ENCODE measurements around the gene BCAS3.
"Not testable (repeated sequence)": the region's sequence is repeated elsewhere in the genome, so short reads cannot be mapped to it uniquely, and the experiment has no call there.

BCAS3 gene

GRCh38 chr17:60851181-60851580 is 173.5 kb downstream of the BCAS3 start:
- peaks cover 4% of the 10 kb centered on the region for H3K27me3 Mint-ChIP-seq (ENCODE audit: low read depth, poor library complexity)
- no peak for DNase-seq
- no peaks in the 10 kb centered on the region for H3K4me1 Mint-ChIP-seq
- no peak for TF ChIP-seq CTCF (IDR thresholded peaks at IDR 0.05)
- H3K27ac Mint-ChIP-seq: no peak overlapping the region
- H3K36me3 Mint-ChIP-seq (ENCODE audit: low read depth): no peaks in the 10 kb centered on the region
- peaks cover 3% of the 10 kb centered on the region for H3K9me3 Mint-ChIP-seq
- H3K4me3 Mint-ChIP-seq: no peak overlapping the region

GRCh38 chr17:60857556-60858080 is 180.0 kb downstream of the BCAS3 start:
- no peak for DNase-seq
- Mint-ChIP-seq H3K9me3 (peaks cover 21% of the 10 kb centered on the region), H3K4me1 (no peaks in the 10 kb centered on the region), H3K27ac (no peak overlapping the region), H3K27me3 (ENCODE audit: low read depth, poor library complexity) (peaks cover 4% of the 10 kb centered on the region), H3K36me3 (ENCODE audit: low read depth) (peaks cover 7% of the 10 kb centered on the region), H3K4me3 (no peak overlapping the region)
- TF ChIP-seq CTCF (IDR thresholded peaks at IDR 0.05): no peak

GRCh38 chr17:60862482-60862881 is 184.8 kb downstream of the BCAS3 start:
- H3K9me3 Mint-ChIP-seq: peaks cover 18% of the 10 kb centered on the region
- H3K36me3 Mint-ChIP-seq (ENCODE audit: low read depth): peaks cover 7% of the 10 kb centered on the region
- H3K4me3 Mint-ChIP-seq: no peak overlapping the region
- no peaks in the 10 kb centered on the region for H3K27me3 Mint-ChIP-seq (ENCODE audit: low read depth, poor library complexity)
- no peak overlapping the region for H3K27ac Mint-ChIP-seq
- H3K4me1 Mint-ChIP-seq: no peaks in the 10 kb centered on the region
- TF ChIP-seq CTCF (IDR thresholded peaks at IDR 0.05): no peak
- no peak for DNase-seq

GRCh38 chr17:60863892-60864707 is 186.4 kb downstream of the BCAS3 start:
- no peak overlapping the region for H3K27ac Mint-ChIP-seq
- TF ChIP-seq CTCF (IDR thresholded peaks at IDR 0.05): no peak
- H3K4me1 Mint-ChIP-seq: no peaks in the 10 kb centered on the region
- H3K27me3 Mint-ChIP-seq (ENCODE audit: low read depth, poor library complexity): no peaks in the 10 kb centered on the region
- no peak for DNase-seq
- peaks cover 18% of the 10 kb centered on the region for H3K9me3 Mint-ChIP-seq
- no peak overlapping the region for H3K4me3 Mint-ChIP-seq
- peaks cover 7% of the 10 kb centered on the region for H3K36me3 Mint-ChIP-seq (ENCODE audit: low read depth)

- no peak for DNase-seq
- no peak for TF ChIP-seq CTCF (IDR thresholded peaks at IDR 0.05)
- Mint-ChIP-seq H3K4me1 (no peaks in the 10 kb centered on the region), H3K9me3 (peaks cover 18% of the 10 kb centered on the region), H3K27me3 (ENCODE audit: low read depth, poor library complexity) (peaks cover 3% of the 10 kb centered on the region), H3K4me3 (no peak overlapping the region), H3K36me3 (ENCODE audit: low read depth) (peaks cover 7% of the 10 kb centered on the region), H3K27ac (no peak overlapping the region)
Measured at GRCh38 chr17:60864708-60865005, 187.0 kb downstream of the BCAS3 start.

- Mint-ChIP-seq H3K4me3 (no peak overlapping the region), H3K9me3 (no peaks in the 10 kb centered on the region), H3K4me1 (no peaks in the 10 kb centered on the region), H3K27me3 (ENCODE audit: low read depth, poor library complexity) (no peaks in the 10 kb centered on the region), H3K36me3 (ENCODE audit: low read depth) (peaks cover under 1% of the 10 kb centered on the region), H3K27ac (no peak overlapping the region)
- TF ChIP-seq CTCF (IDR thresholded peaks at IDR 0.05): no peak
- no peak for DNase-seq
Measured at GRCh38 chr17:60874772-60875171, 197.1 kb downstream of the BCAS3 start.

GRCh38 chr17:60886731-60887613 is 209.3 kb downstream of the BCAS3 start:
- DNase-seq; H3K9me3 Mint-ChIP-seq; H3K27me3 Mint-ChIP-seq (ENCODE audit: low read depth, poor library complexity): not testable (repeated sequence)
- Mint-ChIP-seq H3K27ac (peak overlapping the region; percentile 94), H3K4me3 (peak overlapping the region; percentile 92), H3K4me1 (peaks cover 15% of the 10 kb centered on the region), H3K36me3 (ENCODE audit: low read depth) (peaks cover 17% of the 10 kb centered on the region)

Measured in nephron progenitor cell (in vitro differentiated cells).